Gastrocnemius medialis (tissue), 4 donors: ENCODE results near the gene GRM8.

Source experiments
- POLR2A ChIP-seq, 2 donors: fragments of 450-650 bp; IDR thresholded peaks; one replicate each; pipeline ENCODE4 v1.6.1; 2017; ENCODE audit warnings: antibody characterized with exemption in 2 of 2, mild to moderate bottlenecking in 2 of 2, moderate library complexity in 2 of 2
- TF ChIP-seq, protein P1 (sequence below), 5 experiments: fragments of 450-650 bp in 3 of 5; fragments of 200-600 bp in 2 of 5; sonication (generic) in 2 of 5; IDR thresholded peaks in 4 of 5; conservative IDR thresholded peaks in 1 of 5; 1 replicate in 4 of 5; 2 replicates in 1 of 5; pipeline ENCODE4 v1.5.1; 2016 to 2019; ENCODE audit warnings: antibody characterized with exemption in 5 of 5, mild to moderate bottlenecking in 3 of 5, moderate library complexity in 3 of 5

DNA sequence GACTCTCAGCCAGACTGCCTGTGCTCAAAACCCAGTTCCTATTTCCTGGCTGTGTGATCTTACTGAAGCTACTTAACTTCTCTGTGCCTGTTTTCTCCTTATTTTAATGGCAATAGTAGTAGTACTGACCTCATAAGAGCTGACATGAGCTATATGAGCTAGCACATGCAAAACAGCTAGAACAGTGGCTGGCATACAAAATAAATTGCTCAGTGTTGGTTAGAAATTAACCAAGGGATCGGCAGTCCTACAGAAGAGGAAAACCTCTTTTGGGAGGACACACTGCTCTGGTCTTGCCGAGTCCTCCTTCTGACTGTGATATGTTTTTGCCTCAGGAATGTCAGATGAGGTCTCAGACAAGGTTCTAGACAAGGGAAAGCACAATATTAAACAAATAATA, 322.6 kb downstream of the GRM8 start:
- TF ChIP-seq, protein P1, sequence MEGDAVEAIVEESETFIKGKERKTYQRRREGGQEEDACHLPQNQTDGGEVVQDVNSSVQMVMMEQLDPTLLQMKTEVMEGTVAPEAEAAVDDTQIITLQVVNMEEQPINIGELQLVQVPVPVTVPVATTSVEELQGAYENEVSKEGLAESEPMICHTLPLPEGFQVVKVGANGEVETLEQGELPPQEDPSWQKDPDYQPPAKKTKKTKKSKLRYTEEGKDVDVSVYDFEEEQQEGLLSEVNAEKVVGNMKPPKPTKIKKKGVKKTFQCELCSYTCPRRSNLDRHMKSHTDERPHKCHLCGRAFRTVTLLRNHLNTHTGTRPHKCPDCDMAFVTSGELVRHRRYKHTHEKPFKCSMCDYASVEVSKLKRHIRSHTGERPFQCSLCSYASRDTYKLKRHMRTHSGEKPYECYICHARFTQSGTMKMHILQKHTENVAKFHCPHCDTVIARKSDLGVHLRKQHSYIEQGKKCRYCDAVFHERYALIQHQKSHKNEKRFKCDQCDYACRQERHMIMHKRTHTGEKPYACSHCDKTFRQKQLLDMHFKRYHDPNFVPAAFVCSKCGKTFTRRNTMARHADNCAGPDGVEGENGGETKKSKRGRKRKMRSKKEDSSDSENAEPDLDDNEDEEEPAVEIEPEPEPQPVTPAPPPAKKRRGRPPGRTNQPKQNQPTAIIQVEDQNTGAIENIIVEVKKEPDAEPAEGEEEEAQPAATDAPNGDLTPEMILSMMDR (IDR thresholded peaks at IDR 0.05 in 4 of 5, conservative IDR thresholded peaks at IDR 0.05 in 1 of 5), result no peak
- TF ChIP-seq POLR2A (IDR thresholded peaks at IDR 0.05), result no peak
